ENCODE results near the gene TTC21A.
A peak's percentile ranks its signal among the peaks of the same experiment; 100 is the strongest.

The TTC21A gene

GRCh38 chr3:39176025-39176714, 68.7 kb downstream of the TTC21A start:
- Histone ChIP-seq H3K4me3 (ENCODE audit: low read length in 2 of 2) (no peak overlapping the region), H3K36me3 (ENCODE audit: control insufficient read depth in 2 of 2, insufficient read depth in 2 of 2, low read length in 2 of 2) (no peaks in the 10 kb centered on the region), H3K27me3 (ENCODE audit: control insufficient read depth in 2 of 2, insufficient read depth in 2 of 2, low read length in 2 of 2) (no peaks in the 10 kb centered on the region), H3K9me3 (ENCODE audit: control insufficient read depth in 2 of 2, low read length in 2 of 2) (no peaks in the 10 kb centered on the region), H3K4me1 (ENCODE audit: control insufficient read depth in 2 of 2, insufficient read depth in 2 of 2, low read length in 2 of 2) (peaks cover 22 to 25% of the 10 kb centered on the region in 2 donors), H3K27ac (ENCODE audit: low read depth in 2 of 2, low read length in 2 of 2) (peak overlapping the region in 1 of 2 donors; percentile 62), H3K9ac (ENCODE audit: low read depth in 1 of 2, low read length in 2 of 2) (no peak overlapping the region)

DNA sequence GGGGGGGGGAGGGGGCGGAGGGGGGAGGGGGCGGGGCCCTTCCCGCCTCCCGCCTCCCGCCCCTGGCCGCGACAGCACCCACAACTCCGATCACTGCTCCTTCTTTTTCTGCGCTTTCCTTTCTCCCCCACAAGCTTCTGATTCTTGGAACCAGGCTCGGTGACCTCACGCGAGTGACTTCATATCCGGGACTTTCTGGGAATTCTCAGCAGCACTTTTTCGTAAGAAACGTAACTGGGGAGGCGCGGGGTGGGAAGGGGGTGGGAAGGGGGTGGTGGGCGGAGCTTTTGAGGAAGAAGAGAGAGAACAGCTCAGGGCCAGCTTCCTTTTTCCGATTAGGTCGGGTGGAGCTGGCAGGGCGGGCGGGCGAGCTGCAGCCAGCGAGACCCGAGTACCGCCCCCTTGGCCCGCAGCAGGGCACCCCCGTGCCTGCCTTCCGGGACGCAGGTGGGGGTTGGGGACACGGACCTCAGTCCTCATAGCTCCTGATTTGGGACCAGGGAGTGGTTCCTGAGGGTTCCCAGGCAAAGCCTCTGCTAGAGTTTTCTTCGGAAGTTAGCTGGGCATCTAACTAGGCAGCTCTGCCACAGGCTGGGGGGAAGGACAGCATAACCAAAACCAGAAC, 70.3 kb downstream of the TTC21A start:
- Histone ChIP-seq H3K27ac (ENCODE audit: low read depth in 2 of 2, low read length in 2 of 2) (peak overlapping the region; percentile 84 to 87), H3K9me3 (ENCODE audit: control insufficient read depth in 2 of 2, low read length in 2 of 2) (no peaks in the 10 kb centered on the region), H3K4me1 (ENCODE audit: control insufficient read depth in 2 of 2, insufficient read depth in 2 of 2, low read length in 2 of 2) (peaks cover 25 to 27% of the 10 kb centered on the region in 2 donors), H3K36me3 (ENCODE audit: control insufficient read depth in 2 of 2, insufficient read depth in 2 of 2, low read length in 2 of 2) (no peaks in the 10 kb centered on the region), H3K27me3 (ENCODE audit: control insufficient read depth in 2 of 2, insufficient read depth in 2 of 2, low read length in 2 of 2) (no peaks in the 10 kb centered on the region), H3K4me3 (ENCODE audit: low read length in 2 of 2) (peak overlapping the region; percentile 64 to 68), H3K9ac (ENCODE audit: low read depth in 1 of 2, low read length in 2 of 2) (peak overlapping the region; percentile 42 to 82)

DNA sequence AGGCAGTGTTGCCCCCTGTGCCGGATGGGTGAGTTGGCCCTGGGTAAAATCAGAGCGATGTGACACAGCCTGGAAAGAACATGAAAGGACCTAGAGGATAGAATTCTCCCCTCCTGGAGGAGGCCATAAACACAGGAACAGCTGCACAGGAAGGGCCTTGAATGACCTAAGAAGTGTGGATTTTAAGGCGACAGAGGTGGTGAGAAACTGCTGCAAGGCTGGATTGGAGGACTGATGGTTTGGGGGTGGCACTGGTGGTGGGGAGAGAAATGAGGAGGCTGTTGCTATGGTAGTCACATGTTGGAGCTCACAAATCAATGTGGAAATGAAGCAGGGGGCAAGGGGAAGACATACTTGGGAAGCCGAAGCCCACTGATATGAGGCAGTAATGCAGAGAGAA, 71.1 kb downstream of the TTC21A start:
- peak overlapping the region; percentile 42 to 82 for H3K9ac ChIP-seq (ENCODE audit: low read depth in 1 of 2, low read length in 2 of 2)
- peak overlapping the region in 1 of 2 donors; percentile 64 for H3K4me3 ChIP-seq (ENCODE audit: low read length in 2 of 2)
- H3K27me3 ChIP-seq (ENCODE audit: control insufficient read depth in 2 of 2, insufficient read depth in 2 of 2, low read length in 2 of 2) = no peaks in the 10 kb centered on the region
- H3K27ac ChIP-seq (ENCODE audit: low read depth in 2 of 2, low read length in 2 of 2) = peak overlapping the region; percentile 84 to 87
- peaks cover 25 to 27% of the 10 kb centered on the region in 2 donors for H3K4me1 ChIP-seq (ENCODE audit: control insufficient read depth in 2 of 2, insufficient read depth in 2 of 2, low read length in 2 of 2)
- no peaks in the 10 kb centered on the region for H3K9me3 ChIP-seq (ENCODE audit: control insufficient read depth in 2 of 2, low read length in 2 of 2)
- H3K36me3 ChIP-seq (ENCODE audit: control insufficient read depth in 2 of 2, insufficient read depth in 2 of 2, low read length in 2 of 2) = no peaks in the 10 kb centered on the region

DNA sequence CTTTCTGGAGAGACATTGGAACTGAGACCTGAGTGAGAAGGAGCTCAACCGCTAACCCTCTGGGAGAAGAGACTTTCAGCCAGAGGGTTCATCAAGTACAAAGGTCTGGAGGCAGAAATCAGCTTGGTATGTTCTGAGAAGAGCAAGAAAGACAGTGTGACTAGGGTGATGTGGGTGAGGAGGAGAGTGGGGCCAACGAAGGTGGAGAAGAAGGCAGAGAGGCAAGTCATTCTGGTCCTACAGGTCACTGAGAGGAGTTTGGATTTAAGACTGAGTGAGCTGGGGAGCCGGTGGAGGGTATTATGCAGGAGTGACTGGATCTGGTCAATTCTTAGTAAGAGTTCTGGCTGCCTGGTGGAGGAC, 72.7 kb downstream of the TTC21A start:
- H3K9me3 ChIP-seq (ENCODE audit: control insufficient read depth in 2 of 2, low read length in 2 of 2) = no peaks in the 10 kb centered on the region
- no peaks in the 10 kb centered on the region for H3K27me3 ChIP-seq (ENCODE audit: control insufficient read depth in 2 of 2, insufficient read depth in 2 of 2, low read length in 2 of 2)
- peak overlapping the region; percentile 68 to 69 for H3K27ac ChIP-seq (ENCODE audit: low read depth in 2 of 2, low read length in 2 of 2)
- peak overlapping the region; percentile 55 to 75 for H3K4me3 ChIP-seq (ENCODE audit: low read length in 2 of 2)
- peak overlapping the region; percentile 47 to 50 for H3K9ac ChIP-seq (ENCODE audit: low read depth in 1 of 2, low read length in 2 of 2)
- H3K4me1 ChIP-seq (ENCODE audit: control insufficient read depth in 2 of 2, insufficient read depth in 2 of 2, low read length in 2 of 2) = peaks cover 25 to 27% of the 10 kb centered on the region in 2 donors
- no peaks in the 10 kb centered on the region for H3K36me3 ChIP-seq (ENCODE audit: control insufficient read depth in 2 of 2, insufficient read depth in 2 of 2, low read length in 2 of 2)

DNA sequence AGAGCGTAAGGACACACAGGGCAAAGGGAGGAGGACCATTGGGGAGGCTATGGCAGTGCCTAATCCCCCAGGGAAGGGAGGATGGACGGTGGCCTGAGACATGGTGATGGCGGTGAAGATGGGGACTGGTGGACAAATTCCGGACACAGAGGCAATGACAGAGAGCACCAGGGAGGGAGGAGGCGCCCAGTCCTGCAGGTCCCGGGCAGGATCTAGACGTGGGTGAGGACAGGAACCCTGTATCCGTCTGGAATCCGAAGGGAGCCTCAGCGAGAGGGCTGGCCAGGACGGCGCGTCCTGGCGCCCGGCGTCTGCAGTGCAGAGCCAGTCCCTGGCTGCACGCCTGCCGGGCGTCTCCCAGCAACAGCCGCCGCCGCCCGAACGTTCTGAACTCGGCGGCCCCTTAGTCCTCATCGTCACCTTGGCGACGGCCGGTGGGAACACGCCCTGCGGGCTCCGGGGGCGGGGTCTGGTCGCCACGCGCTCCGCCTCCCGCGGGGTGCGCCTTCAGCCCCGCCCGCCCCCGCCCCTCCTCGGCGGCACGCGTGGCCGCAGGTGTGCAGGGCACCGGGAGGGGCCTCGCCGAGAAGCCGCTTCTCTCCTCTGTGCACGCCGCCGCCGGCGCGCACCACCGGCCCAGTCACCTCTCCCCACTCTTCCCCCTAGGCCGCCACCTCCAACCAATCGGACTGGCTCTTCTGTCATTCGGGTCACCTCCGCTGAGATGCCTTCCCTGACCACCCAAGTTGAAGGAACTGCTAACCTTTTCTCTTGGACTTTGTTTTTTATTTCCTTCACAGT, 73.3 kb downstream of the TTC21A start:
- no peaks in the 10 kb centered on the region for H3K36me3 ChIP-seq (ENCODE audit: control insufficient read depth in 2 of 2, insufficient read depth in 2 of 2, low read length in 2 of 2)
- H3K27ac ChIP-seq (ENCODE audit: low read depth in 2 of 2, low read length in 2 of 2) = peak overlapping the region; percentile 68 to 70
- no peaks in the 10 kb centered on the region for H3K27me3 ChIP-seq (ENCODE audit: control insufficient read depth in 2 of 2, insufficient read depth in 2 of 2, low read length in 2 of 2)
- H3K4me3 ChIP-seq (ENCODE audit: low read length in 2 of 2) = peak overlapping the region; percentile 55 to 75
- H3K9ac ChIP-seq (ENCODE audit: low read depth in 1 of 2, low read length in 2 of 2) = peak overlapping the region; percentile 54 to 60
- H3K9me3 ChIP-seq (ENCODE audit: control insufficient read depth in 2 of 2, low read length in 2 of 2) = no peaks in the 10 kb centered on the region
- peaks cover 25 to 27% of the 10 kb centered on the region in 2 donors for H3K4me1 ChIP-seq (ENCODE audit: control insufficient read depth in 2 of 2, insufficient read depth in 2 of 2, low read length in 2 of 2)

- Histone ChIP-seq H3K27ac (ENCODE audit: low read depth in 2 of 2, low read length in 2 of 2) (peak overlapping the region; percentile 68 to 70), H3K27me3 (ENCODE audit: control insufficient read depth in 2 of 2, insufficient read depth in 2 of 2, low read length in 2 of 2) (no peaks in the 10 kb centered on the region), H3K36me3 (ENCODE audit: control insufficient read depth in 2 of 2, insufficient read depth in 2 of 2, low read length in 2 of 2) (no peaks in the 10 kb centered on the region), H3K9ac (ENCODE audit: low read depth in 1 of 2, low read length in 2 of 2) (peak overlapping the region in 1 of 2 donors; percentile 60), H3K4me3 (ENCODE audit: low read length in 2 of 2) (peak overlapping the region in 1 of 2 donors; percentile 64), H3K4me1 (ENCODE audit: control insufficient read depth in 2 of 2, insufficient read depth in 2 of 2, low read length in 2 of 2) (peaks cover 25 to 27% of the 10 kb centered on the region in 2 donors), H3K9me3 (ENCODE audit: control insufficient read depth in 2 of 2, low read length in 2 of 2) (no peaks in the 10 kb centered on the region)
Measured at GRCh38 chr3:39181408-39182335, 74.2 kb downstream of the TTC21A start.

GRCh38 chr3:39183211-39184080, 76.0 kb downstream of the TTC21A start:
- Histone ChIP-seq H3K27ac (ENCODE audit: low read depth in 2 of 2, low read length in 2 of 2) (peak overlapping the region; percentile 22 to 38), H3K36me3 (ENCODE audit: control insufficient read depth in 2 of 2, insufficient read depth in 2 of 2, low read length in 2 of 2) (no peaks in the 10 kb centered on the region), H3K4me1 (ENCODE audit: control insufficient read depth in 2 of 2, insufficient read depth in 2 of 2, low read length in 2 of 2) (peaks cover 17 to 21% of the 10 kb centered on the region in 2 donors), H3K9ac (ENCODE audit: low read depth in 1 of 2, low read length in 2 of 2) (no peak overlapping the region), H3K27me3 (ENCODE audit: control insufficient read depth in 2 of 2, insufficient read depth in 2 of 2, low read length in 2 of 2) (no peaks in the 10 kb centered on the region), H3K4me3 (ENCODE audit: low read length in 2 of 2) (no peak overlapping the region), H3K9me3 (ENCODE audit: control insufficient read depth in 2 of 2, low read length in 2 of 2) (no peaks in the 10 kb centered on the region)

- Histone ChIP-seq H3K9ac (ENCODE audit: low read depth in 1 of 2, low read length in 2 of 2) (no peak overlapping the region), H3K36me3 (ENCODE audit: control insufficient read depth in 2 of 2, insufficient read depth in 2 of 2, low read length in 2 of 2) (no peaks in the 10 kb centered on the region), H3K4me3 (ENCODE audit: low read length in 2 of 2) (no peak overlapping the region), H3K27me3 (ENCODE audit: control insufficient read depth in 2 of 2, insufficient read depth in 2 of 2, low read length in 2 of 2) (no peaks in the 10 kb centered on the region), H3K27ac (ENCODE audit: low read depth in 2 of 2, low read length in 2 of 2) (peak overlapping the region in 1 of 2 donors; percentile 22), H3K9me3 (ENCODE audit: control insufficient read depth in 2 of 2, low read length in 2 of 2) (no peaks in the 10 kb centered on the region), H3K4me1 (ENCODE audit: control insufficient read depth in 2 of 2, insufficient read depth in 2 of 2, low read length in 2 of 2) (peaks cover 13 to 14% of the 10 kb centered on the region in 2 donors)
Measured at GRCh38 chr3:39184081-39184967, 76.8 kb downstream of the TTC21A start.
